Left lung (tissue), 10 donors: ENCODE results near the gene MBTPS1. TPM values are rescaled to one million over a fixed set of nuclear protein-coding genes. Genes with fewer than 3 reads are reported as not detected.
A peak's percentile ranks its signal among the peaks of the same experiment; 100 is the strongest.

ENCODE experiments used
- ATAC-seq: fragments of 200-7000 bp; cut with Tn5 transposase; one replicate; pipeline ENCODE4 v1.9.1; 2020; ENCODE audit warnings: moderate library complexity
- DNase-seq, 4 donors: peaks; one replicate each; pipeline ENCODE4 v3.0.0-alpha.2; 2013 to 2020
- H3K27ac ChIP-seq, 2 donors: fragments of 200-600 bp; sonication (generic) in 1 of 2; one replicate each; pipeline versions ENCODE4 v1.5.0 to v1.8.0; 2020 to 2021
- H3K27me3 ChIP-seq, 2 donors: fragments of 200-600 bp; sonication (generic) in 1 of 2; one replicate each; pipeline versions ENCODE4 v1.5.0 to v1.8.0; 2020 to 2021
- H3K36me3 ChIP-seq, 2 donors: fragments of 200-600 bp; sonication (generic) in 1 of 2; one replicate each; pipeline versions ENCODE4 v1.5.0 to v1.8.0; 2020 to 2021
- H3K4me1 ChIP-seq, 2 donors: fragments of 200-600 bp; one replicate each; pipeline ENCODE4 v1.8.0; 2021
- H3K4me3 ChIP-seq, 2 donors: fragments of 200-600 bp; sonication (generic) in 1 of 2; one replicate each; pipeline versions ENCODE4 v1.5.0 to v1.8.0; 2020 to 2021; ENCODE audit warnings: mild to moderate bottlenecking in 1 of 2
- H3K9me3 ChIP-seq, 2 donors: fragments of 200-600 bp; sonication (generic) in 1 of 2; one replicate each; pipeline versions ENCODE4 v1.5.0 to v1.8.0; 2020 to 2021
- intact Hi-C, 2 donors: fragments of 100-400 bp; cut with DNase I; formaldehyde crosslinking; loops; one replicate each; pipeline versions ENCODE4 v1.11.2 to v1.14.2; 2022
- polyA plus RNA-seq, 6 donors: library from polyadenylated mRNA; unstranded; fragments of 120-200 nt; gene quantifications; one replicate each; pipeline ENCODE4 v1.2.1, GENCODE V29; 2013; ENCODE audit not compliant: insufficient read length in 6 of 6
- total RNA-seq, 2 donors: library from RNA; stranded (reverse); fragmentation: NEBNext Ultra II Directional; extraction: Animal tissue kit (Norgen Biotek cat#: 25700); gene quantifications; one replicate each; pipeline ENCODE4 v1.2.1, GENCODE V29; 2021
- TF ChIP-seq, protein P1 (sequence below), 2 donors: fragments of 200-600 bp; sonication (generic) in 1 of 2; IDR thresholded peaks; one replicate each; pipeline versions ENCODE4 v1.5.0 to v1.8.0; 2021; ENCODE audit warnings: antibody characterized with exemption in 2 of 2
- donor health status: DM: no; HTN: yes; CAD: no.
- donor health status: DM: no; HTN: no; CAD: no.

Gene MBTPS1
- total and polyA plus RNA-seq, 8 donors = 86.4 to 121 (median 116) TPM

DNA sequence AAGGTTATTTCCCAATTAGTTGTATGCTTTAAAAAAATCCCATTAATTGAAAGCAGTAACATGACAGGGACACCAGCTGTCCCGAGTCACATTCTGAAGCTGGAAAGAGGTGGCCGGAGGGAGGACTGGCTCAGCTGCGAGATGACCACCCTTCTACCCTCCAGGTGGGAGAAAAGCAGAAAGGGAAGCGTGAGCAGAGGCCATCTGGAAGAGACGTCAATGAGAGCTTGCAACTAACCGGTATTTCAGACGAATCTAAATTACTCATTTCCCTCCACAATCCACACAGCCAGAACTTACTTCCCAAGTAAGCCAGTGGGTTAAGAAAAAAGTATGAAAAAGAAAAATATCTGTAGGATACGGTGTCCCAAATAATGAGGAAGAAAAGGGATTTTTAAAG lies 45.6 kb downstream of the MBTPS1 start:
- ATAC-seq = no peak
- no peak for DNase-seq
- Histone ChIP-seq H3K27me3 (no peaks in the 10 kb centered on the region), H3K36me3 (peaks cover 0 to 95% of the 10 kb centered on the region in 2 donors), H3K27ac (no peak overlapping the region), H3K9me3 (no peaks in the 10 kb centered on the region), H3K4me3 (no peak overlapping the region), H3K4me1 (peaks cover 0 to 14% of the 10 kb centered on the region in 2 donors)
- TF ChIP-seq, protein P1, sequence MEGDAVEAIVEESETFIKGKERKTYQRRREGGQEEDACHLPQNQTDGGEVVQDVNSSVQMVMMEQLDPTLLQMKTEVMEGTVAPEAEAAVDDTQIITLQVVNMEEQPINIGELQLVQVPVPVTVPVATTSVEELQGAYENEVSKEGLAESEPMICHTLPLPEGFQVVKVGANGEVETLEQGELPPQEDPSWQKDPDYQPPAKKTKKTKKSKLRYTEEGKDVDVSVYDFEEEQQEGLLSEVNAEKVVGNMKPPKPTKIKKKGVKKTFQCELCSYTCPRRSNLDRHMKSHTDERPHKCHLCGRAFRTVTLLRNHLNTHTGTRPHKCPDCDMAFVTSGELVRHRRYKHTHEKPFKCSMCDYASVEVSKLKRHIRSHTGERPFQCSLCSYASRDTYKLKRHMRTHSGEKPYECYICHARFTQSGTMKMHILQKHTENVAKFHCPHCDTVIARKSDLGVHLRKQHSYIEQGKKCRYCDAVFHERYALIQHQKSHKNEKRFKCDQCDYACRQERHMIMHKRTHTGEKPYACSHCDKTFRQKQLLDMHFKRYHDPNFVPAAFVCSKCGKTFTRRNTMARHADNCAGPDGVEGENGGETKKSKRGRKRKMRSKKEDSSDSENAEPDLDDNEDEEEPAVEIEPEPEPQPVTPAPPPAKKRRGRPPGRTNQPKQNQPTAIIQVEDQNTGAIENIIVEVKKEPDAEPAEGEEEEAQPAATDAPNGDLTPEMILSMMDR (IDR thresholded peaks at IDR 0.05) = no peak
- intact Hi-C loops = no loop called here

DNA sequence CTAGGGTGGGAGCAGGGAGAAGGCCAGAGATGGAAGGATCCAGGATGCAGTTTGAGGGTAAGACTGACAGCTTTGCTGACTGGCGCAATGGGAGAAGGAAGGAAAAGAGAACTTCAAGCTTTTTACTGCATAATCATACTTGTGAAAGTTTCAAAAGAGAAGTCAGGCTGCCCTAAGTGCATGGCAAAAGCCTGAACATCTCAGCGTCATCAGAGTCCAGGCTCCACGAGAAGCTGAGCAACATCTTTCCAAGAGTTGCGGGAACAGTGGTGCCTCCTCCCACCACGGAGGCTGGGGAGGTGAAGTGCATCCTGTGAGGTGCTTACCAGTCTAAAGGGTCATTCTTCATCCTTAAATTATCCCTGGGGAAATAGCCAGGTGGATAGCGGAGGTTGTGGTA lies 47.2 kb downstream of the MBTPS1 start:
- H3K36me3 ChIP-seq = peaks cover 0 to 100% of the 10 kb centered on the region in 2 donors
- H3K9me3 ChIP-seq = no peaks in the 10 kb centered on the region
- no peaks in the 10 kb centered on the region for H3K27me3 ChIP-seq
- DNase-seq (no peak), ATAC-seq (peak; percentile 40)
- no peak overlapping the region for H3K4me3 ChIP-seq
- H3K27ac ChIP-seq = peak overlapping the region in 1 of 2 donors; percentile 43
- TF ChIP-seq, protein P1 (IDR thresholded peaks at IDR 0.05) = no peak
- peaks cover 0 to 14% of the 10 kb centered on the region in 2 donors for H3K4me1 ChIP-seq
- intact Hi-C loops = no loop called here

DNA sequence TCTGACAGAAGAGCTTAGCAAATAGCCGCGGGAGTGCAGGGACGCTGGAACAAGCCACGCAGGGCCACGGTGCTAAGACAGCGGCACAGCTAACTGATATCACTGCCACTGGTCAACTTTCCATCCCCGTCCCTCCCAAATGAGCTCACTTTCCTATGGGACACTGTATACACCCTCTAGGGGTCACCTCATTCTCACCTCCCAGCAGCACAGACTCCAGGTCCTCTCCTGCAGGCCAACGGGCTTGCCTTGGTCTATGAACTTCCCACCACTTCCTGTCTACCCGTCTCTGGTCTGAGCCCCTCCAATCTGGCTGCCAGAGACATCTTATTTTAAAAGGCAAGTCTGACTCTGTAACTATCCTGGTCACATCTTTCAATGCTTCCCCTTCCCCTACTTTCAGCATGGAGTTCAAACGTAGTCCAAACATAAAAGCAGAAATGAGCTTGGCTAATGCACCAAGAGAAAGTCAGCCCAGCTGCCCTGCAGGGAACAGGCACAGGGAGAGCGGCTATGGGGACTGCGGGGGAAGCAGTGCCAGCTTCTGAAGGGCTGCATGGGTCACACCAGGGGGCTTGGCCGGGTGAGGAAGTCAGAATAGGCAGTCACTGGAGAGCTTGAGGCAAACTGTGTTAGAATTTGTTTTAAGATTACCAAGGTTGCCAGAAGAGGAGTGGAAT lies 47.8 kb downstream of the MBTPS1 start:
- H3K36me3 ChIP-seq = peaks cover 0 to 100% of the 10 kb centered on the region in 2 donors
- H3K27ac ChIP-seq = peak overlapping the region in 1 of 2 donors; percentile 43
- H3K27me3 ChIP-seq = no peaks in the 10 kb centered on the region
- peaks cover 0 to 14% of the 10 kb centered on the region in 2 donors for H3K4me1 ChIP-seq
- H3K4me3 ChIP-seq = no peak overlapping the region
- no peaks in the 10 kb centered on the region for H3K9me3 ChIP-seq
- TF ChIP-seq, protein P1 (IDR thresholded peaks at IDR 0.05) = no peak
- intact Hi-C loops = no loop called here
- DNase-seq = no peak
- peak; percentile 22 for ATAC-seq

GRCh38 chr16:84068041-84068440 lies 48.7 kb downstream of the MBTPS1 start:
- H3K4me1 ChIP-seq = peaks cover 0 to 14% of the 10 kb centered on the region in 2 donors
- H3K9me3 ChIP-seq = no peaks in the 10 kb centered on the region
- peaks cover 0 to 97% of the 10 kb centered on the region in 2 donors for H3K36me3 ChIP-seq
- H3K27me3 ChIP-seq = no peaks in the 10 kb centered on the region
- ATAC-seq = no peak
- H3K4me3 ChIP-seq = no peak overlapping the region
- intact Hi-C loops = no loop called here
- H3K27ac ChIP-seq = no peak overlapping the region
- DNase-seq = no peak
- TF ChIP-seq, protein P1 (IDR thresholded peaks at IDR 0.05) = no peak

- no peak for DNase-seq
- peaks cover 0 to 97% of the 10 kb centered on the region in 2 donors for H3K36me3 ChIP-seq
Observed at GRCh38 chr16:84067640-84068039, 49.1 kb downstream of the MBTPS1 start.

More at GRCh38 chr16:84067640-84068039, 49.1 kb downstream of the MBTPS1 start:
- no peak for ATAC-seq
- intact Hi-C loops = no loop called here
- Histone ChIP-seq H3K4me1 (peaks cover 0 to 18% of the 10 kb centered on the region in 2 donors), H3K27ac (no peak overlapping the region), H3K4me3 (no peak overlapping the region), H3K9me3 (no peaks in the 10 kb centered on the region), H3K27me3 (no peaks in the 10 kb centered on the region)
- TF ChIP-seq, protein P1 (IDR thresholded peaks at IDR 0.05) = no peak
